H1 (cell line): Measurements from ENCODE around the gene SPATS1.
"Not testable (repeated sequence)": the region's sequence is repeated elsewhere in the genome, so short reads cannot be mapped to it uniquely, and the experiment has no call there.

Experiments
- CTCF ChIP-seq, 3 experiments: IDR thresholded peaks; 1 replicate in 2 of 3; 2 replicates in 1 of 3; pipeline versions ENCODE4 v1.5.1 to v1.6.1; 2011; ENCODE audit warnings: low read length in 3 of 3, mild to moderate bottlenecking in 3 of 3, inconsistent platforms in 2 of 3, low read depth in 1 of 3, moderate library complexity in 1 of 3; ENCODE audit not compliant: insufficient read depth in 1 of 3; ENCODE audit errors: control extremely low read depth in 1 of 3
- EGR1 ChIP-seq: IDR thresholded peaks from 2 replicates; pipeline ENCODE4 v1.6.1; 2011; ENCODE audit warnings: low read depth, low read length, borderline replicate concordance
- JUN ChIP-seq: IDR thresholded peaks from 2 replicates; pipeline ENCODE4 v1.6.1; 2011; ENCODE audit warnings: low read depth, mild to moderate bottlenecking, improper control_type of control experiment, low read length
- POU5F1 ChIP-seq: IDR thresholded peaks from 2 replicates; pipeline ENCODE4 v1.6.1; 2011; ENCODE audit warnings: low read depth, mild to moderate bottlenecking, low read length, moderate library complexity
- SIRT6 ChIP-seq: IDR thresholded peaks from one replicate; pipeline ENCODE4 v1.7.1; 2012; ENCODE audit warnings: low read length, inconsistent platforms

- TF ChIP-seq EGR1; JUN; CTCF (IDR thresholded peaks at IDR 0.05; ENCODE audit: control extremely low read depth in 1 of 3, insufficient read depth in 1 of 3, low read depth in 1 of 3, low read length in 3 of 3); SIRT6; POU5F1: not testable (repeated sequence)
Measured at GRCh38 chr6:44314657-44315056, 27.8 kb upstream of the SPATS1 start.
